ENCODE data around the gene TRIM52.

The TRIM52 gene

DNA sequence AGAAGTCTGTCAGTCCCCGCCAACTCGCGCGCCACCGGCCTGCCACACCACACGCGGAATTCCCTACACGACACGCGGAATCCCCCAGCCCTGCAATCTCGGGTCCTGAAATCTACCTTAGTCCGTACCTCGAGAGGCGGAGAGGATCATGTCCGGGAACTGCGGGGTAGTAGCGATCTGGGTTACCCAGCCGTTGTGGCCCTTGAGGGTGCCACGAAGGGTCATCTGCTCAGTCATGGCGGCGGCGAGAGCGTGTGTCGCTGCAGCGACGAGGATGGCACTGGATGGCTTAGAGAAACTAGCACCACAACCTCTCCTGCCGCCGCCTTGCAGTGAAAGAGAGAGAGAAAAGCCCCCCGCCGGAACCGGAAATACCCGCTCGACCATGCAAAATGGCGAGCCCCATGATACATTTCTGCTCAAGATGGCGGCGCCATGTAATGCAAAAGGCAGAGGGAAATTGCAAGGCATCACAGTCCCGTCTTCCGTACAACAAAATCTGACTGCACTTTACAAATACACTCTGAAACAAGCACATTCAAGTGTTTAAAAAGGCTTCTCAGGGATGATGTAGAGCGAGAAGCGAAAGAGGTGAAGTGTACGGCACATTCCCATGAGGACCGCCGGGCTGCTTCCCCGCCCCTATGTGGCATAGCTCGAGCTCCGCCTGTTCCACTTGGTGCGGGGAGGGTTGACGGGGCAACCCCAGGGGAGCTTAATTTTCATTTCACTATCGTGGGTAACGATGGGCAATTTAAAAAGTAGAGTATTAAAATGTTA is 17.2 kb downstream of the TRIM52 start, which contains the start of gene RACK1:
TSS of gene RACK1 (minus strand) at position 343 of the 780 bp plus-strand sequence. CDS start at position 237, 106 bp downstream.
- peak; percentile 90 for DNase-seq (ENCODE audit: low read depth in 1 of 2, low spot score in 1 of 2)
- Histone ChIP-seq H3K27me3 (ENCODE audit: insufficient read depth, poor library complexity, severe bottlenecking) (no peaks in the 10 kb centered on the region), H3K27ac (replicated peaks) (peak within 1 kb of the TSS; percentile 96), H3K4me3 (replicated peaks; ENCODE audit: insufficient read depth, low read length) (peak within 1 kb of the TSS; percentile 65)
- TF ChIP-seq, protein P1, sequence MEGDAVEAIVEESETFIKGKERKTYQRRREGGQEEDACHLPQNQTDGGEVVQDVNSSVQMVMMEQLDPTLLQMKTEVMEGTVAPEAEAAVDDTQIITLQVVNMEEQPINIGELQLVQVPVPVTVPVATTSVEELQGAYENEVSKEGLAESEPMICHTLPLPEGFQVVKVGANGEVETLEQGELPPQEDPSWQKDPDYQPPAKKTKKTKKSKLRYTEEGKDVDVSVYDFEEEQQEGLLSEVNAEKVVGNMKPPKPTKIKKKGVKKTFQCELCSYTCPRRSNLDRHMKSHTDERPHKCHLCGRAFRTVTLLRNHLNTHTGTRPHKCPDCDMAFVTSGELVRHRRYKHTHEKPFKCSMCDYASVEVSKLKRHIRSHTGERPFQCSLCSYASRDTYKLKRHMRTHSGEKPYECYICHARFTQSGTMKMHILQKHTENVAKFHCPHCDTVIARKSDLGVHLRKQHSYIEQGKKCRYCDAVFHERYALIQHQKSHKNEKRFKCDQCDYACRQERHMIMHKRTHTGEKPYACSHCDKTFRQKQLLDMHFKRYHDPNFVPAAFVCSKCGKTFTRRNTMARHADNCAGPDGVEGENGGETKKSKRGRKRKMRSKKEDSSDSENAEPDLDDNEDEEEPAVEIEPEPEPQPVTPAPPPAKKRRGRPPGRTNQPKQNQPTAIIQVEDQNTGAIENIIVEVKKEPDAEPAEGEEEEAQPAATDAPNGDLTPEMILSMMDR (IDR thresholded peaks at IDR 0.05; ENCODE audit: insufficient read depth, low read length) = no peak
- TF ChIP-seq, protein P2, sequence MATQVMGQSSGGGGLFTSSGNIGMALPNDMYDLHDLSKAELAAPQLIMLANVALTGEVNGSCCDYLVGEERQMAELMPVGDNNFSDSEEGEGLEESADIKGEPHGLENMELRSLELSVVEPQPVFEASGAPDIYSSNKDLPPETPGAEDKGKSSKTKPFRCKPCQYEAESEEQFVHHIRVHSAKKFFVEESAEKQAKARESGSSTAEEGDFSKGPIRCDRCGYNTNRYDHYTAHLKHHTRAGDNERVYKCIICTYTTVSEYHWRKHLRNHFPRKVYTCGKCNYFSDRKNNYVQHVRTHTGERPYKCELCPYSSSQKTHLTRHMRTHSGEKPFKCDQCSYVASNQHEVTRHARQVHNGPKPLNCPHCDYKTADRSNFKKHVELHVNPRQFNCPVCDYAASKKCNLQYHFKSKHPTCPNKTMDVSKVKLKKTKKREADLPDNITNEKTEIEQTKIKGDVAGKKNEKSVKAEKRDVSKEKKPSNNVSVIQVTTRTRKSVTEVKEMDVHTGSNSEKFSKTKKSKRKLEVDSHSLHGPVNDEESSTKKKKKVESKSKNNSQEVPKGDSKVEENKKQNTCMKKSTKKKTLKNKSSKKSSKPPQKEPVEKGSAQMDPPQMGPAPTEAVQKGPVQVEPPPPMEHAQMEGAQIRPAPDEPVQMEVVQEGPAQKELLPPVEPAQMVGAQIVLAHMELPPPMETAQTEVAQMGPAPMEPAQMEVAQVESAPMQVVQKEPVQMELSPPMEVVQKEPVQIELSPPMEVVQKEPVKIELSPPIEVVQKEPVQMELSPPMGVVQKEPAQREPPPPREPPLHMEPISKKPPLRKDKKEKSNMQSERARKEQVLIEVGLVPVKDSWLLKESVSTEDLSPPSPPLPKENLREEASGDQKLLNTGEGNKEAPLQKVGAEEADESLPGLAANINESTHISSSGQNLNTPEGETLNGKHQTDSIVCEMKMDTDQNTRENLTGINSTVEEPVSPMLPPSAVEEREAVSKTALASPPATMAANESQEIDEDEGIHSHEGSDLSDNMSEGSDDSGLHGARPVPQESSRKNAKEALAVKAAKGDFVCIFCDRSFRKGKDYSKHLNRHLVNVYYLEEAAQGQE (IDR thresholded peaks at IDR 0.05; ENCODE audit: insufficient replicate concordance, low read depth) = peak; percentile 85
- TF ChIP-seq GABPA (IDR thresholded peaks at IDR 0.05; ENCODE audit: low read depth) (peak; percentile 92), SPI1 (IDR thresholded peaks at IDR 0.05; ENCODE audit: borderline replicate concordance, low read depth) (no peak), POLR2AphosphoS5 (IDR thresholded peaks at IDR 0.05; ENCODE audit: low read depth) (peak; percentile 96; the same call in 1 of the 2 replicates)

DNA sequence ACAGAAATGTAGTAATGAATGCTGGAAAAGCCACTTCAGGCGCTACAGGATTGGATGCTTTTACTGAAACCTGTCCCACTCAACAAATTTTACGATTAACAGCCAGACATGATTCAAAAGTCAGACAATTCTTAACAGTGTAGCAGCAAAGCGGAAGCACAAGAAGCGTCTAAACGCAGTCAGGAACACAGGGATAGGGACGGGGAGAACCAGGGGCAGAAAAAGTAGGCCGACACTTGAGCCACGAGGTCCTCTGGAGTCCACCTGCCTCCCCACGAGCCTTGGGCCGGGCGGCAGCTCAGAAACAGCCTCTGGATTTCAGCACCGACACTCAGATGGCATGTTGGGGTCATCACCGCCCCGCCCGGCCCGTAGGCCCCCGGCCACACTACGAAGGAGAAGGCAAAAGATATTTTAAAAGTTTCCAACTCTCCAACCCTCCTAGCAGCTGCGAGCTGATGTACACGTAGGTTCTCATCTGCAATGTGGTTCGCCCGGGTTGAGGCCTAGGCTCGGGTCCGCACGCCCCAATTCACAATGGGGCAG is 17.9 kb downstream of the TRIM52 start:
- H3K4me3 ChIP-seq (replicated peaks; ENCODE audit: insufficient read depth, low read length) = peak overlapping the region; percentile 65
- no peaks in the 10 kb centered on the region for H3K27me3 ChIP-seq (ENCODE audit: insufficient read depth, poor library complexity, severe bottlenecking)
- DNase-seq (ENCODE audit: low read depth in 1 of 2, low spot score in 1 of 2) = peak in 1 of 2 experiments; percentile 29
- H3K27ac ChIP-seq (replicated peaks) = peak overlapping the region; percentile 96
- TF ChIP-seq GABPA (IDR thresholded peaks at IDR 0.05; ENCODE audit: low read depth) (no peak), SPI1 (IDR thresholded peaks at IDR 0.05; ENCODE audit: borderline replicate concordance, low read depth) (no peak), POLR2AphosphoS5 (IDR thresholded peaks at IDR 0.05; ENCODE audit: low read depth) (0 out of 2 replicates have a peak, but pooled peaks have one; percentile 5)
- TF ChIP-seq, protein P1 (IDR thresholded peaks at IDR 0.05; ENCODE audit: insufficient read depth, low read length) = no peak
- TF ChIP-seq, protein P2 (IDR thresholded peaks at IDR 0.05; ENCODE audit: insufficient replicate concordance, low read depth) = no peak

DNA sequence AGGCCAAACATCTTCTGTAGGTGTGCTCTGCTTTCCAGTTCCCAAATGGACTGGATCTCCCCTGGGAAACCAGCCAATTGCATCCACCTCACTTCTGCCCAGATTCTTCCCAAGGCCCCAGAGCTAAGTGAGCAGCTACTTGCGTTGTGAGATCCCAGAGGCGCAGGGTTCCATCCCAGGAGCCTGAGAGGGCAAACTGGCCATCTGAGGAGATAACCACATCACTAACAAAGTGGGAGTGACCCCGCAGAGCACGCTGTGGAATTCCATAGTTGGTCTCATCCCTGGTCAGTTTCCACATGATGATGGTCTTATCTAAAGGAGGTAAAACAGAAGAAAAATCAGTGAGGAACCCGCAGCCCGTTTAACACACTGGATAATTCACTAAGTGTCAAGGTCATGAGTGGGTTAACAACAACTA is 18.9 kb downstream of the TRIM52 start:
- Histone ChIP-seq H3K27me3 (ENCODE audit: insufficient read depth, poor library complexity, severe bottlenecking) (no peaks in the 10 kb centered on the region), H3K4me3 (replicated peaks; ENCODE audit: insufficient read depth, low read length) (peak overlapping the region; percentile 65), H3K27ac (replicated peaks) (peak overlapping the region; percentile 96)
- no peak for TF ChIP-seq SPI1 (IDR thresholded peaks at IDR 0.05; ENCODE audit: borderline replicate concordance, low read depth)
- TF ChIP-seq GABPA (IDR thresholded peaks at IDR 0.05; ENCODE audit: low read depth) = no peak
- TF ChIP-seq, protein P1 (IDR thresholded peaks at IDR 0.05; ENCODE audit: insufficient read depth, low read length) = no peak
- no peak for TF ChIP-seq POLR2AphosphoS5 (IDR thresholded peaks at IDR 0.05; ENCODE audit: low read depth)
- TF ChIP-seq, protein P2 (IDR thresholded peaks at IDR 0.05; ENCODE audit: insufficient replicate concordance, low read depth) = no peak
- DNase-seq (ENCODE audit: low read depth in 1 of 2, low spot score in 1 of 2) = no peak

All from HL-60 (cell line).